Retinal pigment epithelial cell (primary cell): Measurements from ENCODE around the gene KRT82.

Experiments used
- DNase-seq: peaks from one replicate; pipeline ENCODE4 v3.0.0-alpha.2; 2010; ENCODE audit warnings: low read depth
- H3K4me3 ChIP-seq: 2 replicates; pipeline ENCODE4 v1.5.1; 2011; ENCODE audit warnings: mild to moderate bottlenecking, low read length, control low read depth, moderate library complexity
- CTCF ChIP-seq: conservative IDR thresholded peaks from 2 replicates; pipeline ENCODE4 v1.5.1; 2011; ENCODE audit warnings: low read depth, low read length, control low read depth, inconsistent platforms

Gene KRT82

GRCh38 chr12:52360106-52360662 lies 46.0 kb downstream of the KRT82 start:
- TF ChIP-seq CTCF = no peak
- no peak for DNase-seq
- H3K4me3 ChIP-seq = no peak overlapping the region

GRCh38 chr12:52359621-52360061 lies 46.5 kb downstream of the KRT82 start:
- no peak for DNase-seq
- TF ChIP-seq CTCF = no peak
- no peak overlapping the region for H3K4me3 ChIP-seq

DNA sequence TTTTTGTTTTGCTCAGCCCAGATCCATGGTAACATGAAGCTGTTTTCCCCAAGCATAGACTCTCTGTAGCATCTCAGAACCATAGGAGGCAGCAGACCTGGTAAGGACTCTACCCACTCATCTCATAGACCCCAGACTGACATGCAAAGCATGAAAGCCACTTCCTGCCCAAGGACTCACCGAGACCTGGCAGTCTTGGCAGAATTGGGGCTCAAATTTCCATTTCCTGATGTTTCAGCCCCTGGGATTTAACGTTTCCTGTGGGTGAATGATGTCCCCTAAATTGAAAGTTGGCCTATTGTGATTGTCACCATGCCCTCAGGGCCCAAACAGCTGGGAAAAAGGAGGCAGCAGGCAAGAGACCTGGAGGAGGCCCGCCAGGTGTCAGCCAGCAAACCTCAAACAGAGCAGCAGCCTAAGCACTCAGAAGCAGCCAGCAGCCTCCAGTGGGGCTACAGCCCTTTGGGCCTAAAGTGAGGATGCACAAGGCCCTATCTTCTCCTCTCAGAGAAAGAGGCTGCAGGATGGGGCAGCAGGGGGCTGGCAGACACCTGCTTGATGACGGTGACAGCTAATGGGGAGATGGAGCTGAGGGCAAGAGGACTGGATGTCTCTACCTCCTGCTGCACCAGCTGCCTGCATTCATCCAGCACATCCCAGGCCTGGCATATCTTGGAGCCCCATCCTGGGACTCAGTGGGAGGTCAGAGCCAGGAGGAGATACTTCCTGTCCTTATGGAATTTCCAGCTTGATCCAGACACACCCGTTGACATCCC lies 47.4 kb downstream of the KRT82 start:
- no peak for DNase-seq
- no peak for TF ChIP-seq CTCF
- H3K4me3 ChIP-seq = no peak overlapping the region

- no peak overlapping the region for H3K4me3 ChIP-seq
- no peak for TF ChIP-seq CTCF
- no peak for DNase-seq
Measured at GRCh38 chr12:52356762-52357580, 49.2 kb downstream of the KRT82 start.

DNA sequence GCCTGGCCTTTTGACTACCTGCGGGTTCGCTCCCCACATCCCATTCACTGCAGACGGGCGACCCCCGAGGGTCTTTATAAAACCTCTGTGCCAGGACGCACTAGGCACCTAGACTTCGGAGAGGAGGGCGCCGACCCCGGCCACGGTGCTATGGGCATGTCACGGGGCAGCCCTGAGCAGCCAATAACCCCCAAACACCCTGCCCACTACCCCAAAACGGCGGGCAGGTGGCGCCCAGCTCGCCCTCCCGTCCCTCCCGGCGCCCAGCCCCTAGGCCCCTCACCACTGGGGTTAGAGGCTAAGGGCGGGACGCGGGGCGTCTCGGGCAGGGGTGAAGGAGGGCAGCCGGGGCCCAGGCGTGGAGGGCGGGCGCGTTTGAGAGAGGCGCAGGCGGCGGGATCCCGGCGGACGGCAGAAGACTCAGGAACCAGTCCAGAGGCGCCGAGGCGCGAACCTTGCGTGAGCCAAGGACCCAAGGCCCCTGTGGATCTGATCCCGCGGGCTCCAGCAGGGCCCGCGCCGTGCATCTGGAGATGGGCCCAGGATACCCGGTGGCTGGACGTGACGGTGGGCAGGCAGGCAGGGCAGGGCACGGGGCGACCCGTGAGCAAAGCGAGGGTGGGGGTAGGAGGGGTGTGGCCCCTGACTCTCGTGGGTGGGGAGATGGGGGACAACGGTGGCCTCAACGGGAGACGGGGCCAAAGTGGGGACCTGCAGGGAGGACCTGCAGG lies 49.9 kb downstream of the KRT82 start:
- no peak for TF ChIP-seq CTCF
- no peak overlapping the region for H3K4me3 ChIP-seq
- no peak for DNase-seq

- H3K4me3 ChIP-seq = no peak overlapping the region
- no peak for DNase-seq
- no peak for TF ChIP-seq CTCF
Measured at GRCh38 chr12:52355176-52355575, 51.0 kb downstream of the KRT82 start.
